Measurements from ENCODE around the gene DAAM1. TPM values are rescaled to one million over a fixed set of nuclear protein-coding genes. Genes with fewer than 3 reads are reported as not detected.

DAAM1 gene
- total RNA-seq, 1 experiment from 2014 or later: 18.2 TPM

- DNase-seq (ENCODE audit: low read depth): peak; percentile 64
Observed at GRCh38 chr14:59187802-59188460, 536 bp upstream of the DAAM1 start.

GRCh38 chr14:59189091-59189785 is 771 bp downstream of the DAAM1 start:
- peak; percentile 43 for DNase-seq (ENCODE audit: low read depth)

GRCh38 chr14:59189786-59190368 is 1.4 kb downstream of the DAAM1 start:
- peak; percentile 96 for DNase-seq (ENCODE audit: low read depth)

GRCh38 chr14:59190372-59190771 is 1.9 kb downstream of the DAAM1 start:
- peak; percentile 45 for DNase-seq (ENCODE audit: low read depth)

GRCh38 chr14:59195912-59196311 is 7.4 kb downstream of the DAAM1 start:
- no peak for DNase-seq (ENCODE audit: low read depth)

GRCh38 chr14:59197695-59198262 is 9.3 kb downstream of the DAAM1 start:
- DNase-seq (ENCODE audit: low read depth): no peak

GRCh38 chr14:59199205-59199604 is 10.7 kb downstream of the DAAM1 start:
- DNase-seq (ENCODE audit: low read depth): no peak

GRCh38 chr14:59199614-59200013 is 11.1 kb downstream of the DAAM1 start:
- peak; percentile 28 for DNase-seq (ENCODE audit: low read depth)

GRCh38 chr14:59200195-59200594 is 11.7 kb downstream of the DAAM1 start:
- no peak for DNase-seq (ENCODE audit: low read depth)

- DNase-seq (ENCODE audit: low read depth): no peak
Observed at GRCh38 chr14:59202031-59202430, 13.6 kb downstream of the DAAM1 start.

- no peak for DNase-seq (ENCODE audit: low read depth)
Observed at GRCh38 chr14:59204305-59204704, 15.8 kb downstream of the DAAM1 start.

GRCh38 chr14:59206892-59207291 is 18.4 kb downstream of the DAAM1 start:
- DNase-seq (ENCODE audit: low read depth): no peak

GRCh38 chr14:59207506-59207933 is 19.1 kb downstream of the DAAM1 start:
- DNase-seq (ENCODE audit: low read depth): peak; percentile 22

GRCh38 chr14:59208224-59208814 is 19.9 kb downstream of the DAAM1 start:
- peak; percentile 89 for DNase-seq (ENCODE audit: low read depth)

- no peak for DNase-seq (ENCODE audit: low read depth)
Observed at GRCh38 chr14:59208954-59209353, 20.5 kb downstream of the DAAM1 start.

GRCh38 chr14:59210621-59211020 is 22.2 kb downstream of the DAAM1 start:
- no peak for DNase-seq (ENCODE audit: low read depth)

- no peak for DNase-seq (ENCODE audit: low read depth)
Observed at GRCh38 chr14:59213368-59214315, 25.2 kb downstream of the DAAM1 start.

GRCh38 chr14:59214702-59215302 is 26.3 kb downstream of the DAAM1 start:
- DNase-seq (ENCODE audit: low read depth): no peak

GRCh38 chr14:59215322-59215721 is 26.9 kb downstream of the DAAM1 start:
- no peak for DNase-seq (ENCODE audit: low read depth)

- DNase-seq (ENCODE audit: low read depth): no peak
Observed at GRCh38 chr14:59215757-59216156, 27.3 kb downstream of the DAAM1 start.

GRCh38 chr14:59217011-59217410 is 28.5 kb downstream of the DAAM1 start:
- DNase-seq (ENCODE audit: low read depth): no peak

Data from M059J (cell line).